Measurements from ENCODE around the gene OR6S1. TPM values are rescaled to one million over a fixed set of nuclear protein-coding genes. Genes with fewer than 3 reads are reported as not detected.
"Not testable (repeated sequence)": the region's sequence is repeated elsewhere in the genome, so short reads cannot be mapped to it uniquely, and the experiment has no call there.

OR6S1 gene
- total and polyA plus RNA-seq, 10 of the 15 experiments (the other 5 are each of a cell fraction or from before 2014, with no cell fraction given): 0.22 to 0.67 (median 0.43) TPM; not detected in 4

DNA sequence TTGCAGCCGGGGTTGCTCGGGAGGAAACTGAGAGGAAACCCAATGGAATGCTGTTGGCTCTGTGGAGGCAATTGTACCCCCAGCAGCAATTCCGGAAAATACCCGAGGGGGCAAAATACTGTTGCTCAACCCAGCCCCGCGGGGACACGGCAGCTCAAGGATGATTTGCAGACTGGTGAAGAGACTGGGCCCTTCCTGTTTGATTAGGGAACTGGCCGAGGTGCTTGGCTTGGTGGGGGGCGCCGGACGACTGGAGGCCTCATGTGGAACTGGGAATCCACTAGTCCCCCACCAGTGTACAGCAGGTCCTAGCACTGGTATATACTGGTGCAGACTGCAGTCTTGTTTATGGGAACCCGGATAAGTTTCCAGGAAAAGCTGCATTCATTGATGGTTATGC lies 40.0 kb downstream of the OR6S1 start (continued):
- TF ChIP-seq, protein P1, sequence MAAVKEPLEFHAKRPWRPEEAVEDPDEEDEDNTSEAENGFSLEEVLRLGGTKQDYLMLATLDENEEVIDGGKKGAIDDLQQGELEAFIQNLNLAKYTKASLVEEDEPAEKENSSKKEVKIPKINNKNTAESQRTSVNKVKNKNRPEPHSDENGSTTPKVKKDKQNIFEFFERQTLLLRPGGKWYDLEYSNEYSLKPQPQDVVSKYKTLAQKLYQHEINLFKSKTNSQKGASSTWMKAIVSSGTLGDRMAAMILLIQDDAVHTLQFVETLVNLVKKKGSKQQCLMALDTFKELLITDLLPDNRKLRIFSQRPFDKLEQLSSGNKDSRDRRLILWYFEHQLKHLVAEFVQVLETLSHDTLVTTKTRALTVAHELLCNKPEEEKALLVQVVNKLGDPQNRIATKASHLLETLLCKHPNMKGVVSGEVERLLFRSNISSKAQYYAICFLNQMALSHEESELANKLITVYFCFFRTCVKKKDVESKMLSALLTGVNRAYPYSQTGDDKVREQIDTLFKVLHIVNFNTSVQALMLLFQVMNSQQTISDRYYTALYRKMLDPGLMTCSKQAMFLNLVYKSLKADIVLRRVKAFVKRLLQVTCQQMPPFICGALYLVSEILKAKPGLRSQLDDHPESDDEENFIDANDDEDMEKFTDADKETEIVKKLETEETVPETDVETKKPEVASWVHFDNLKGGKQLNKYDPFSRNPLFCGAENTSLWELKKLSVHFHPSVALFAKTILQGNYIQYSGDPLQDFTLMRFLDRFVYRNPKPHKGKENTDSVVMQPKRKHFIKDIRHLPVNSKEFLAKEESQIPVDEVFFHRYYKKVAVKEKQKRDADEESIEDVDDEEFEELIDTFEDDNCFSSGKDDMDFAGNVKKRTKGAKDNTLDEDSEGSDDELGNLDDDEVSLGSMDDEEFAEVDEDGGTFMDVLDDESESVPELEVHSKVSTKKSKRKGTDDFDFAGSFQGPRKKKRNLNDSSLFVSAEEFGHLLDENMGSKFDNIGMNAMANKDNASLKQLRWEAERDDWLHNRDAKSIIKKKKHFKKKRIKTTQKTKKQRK (IDR thresholded peaks at IDR 0.05; ENCODE audit: low read depth, low read length): no peak
- no peak for TF ChIP-seq NR2F1 (conservative IDR thresholded peaks at IDR 0.05)
- no peak for TF ChIP-seq PML (IDR thresholded peaks at IDR 0.05; ENCODE audit: low read length)
- TF ChIP-seq NRF1 (conservative IDR thresholded peaks at IDR 0.05; ENCODE audit: low read depth, low read length): no peak

DNA sequence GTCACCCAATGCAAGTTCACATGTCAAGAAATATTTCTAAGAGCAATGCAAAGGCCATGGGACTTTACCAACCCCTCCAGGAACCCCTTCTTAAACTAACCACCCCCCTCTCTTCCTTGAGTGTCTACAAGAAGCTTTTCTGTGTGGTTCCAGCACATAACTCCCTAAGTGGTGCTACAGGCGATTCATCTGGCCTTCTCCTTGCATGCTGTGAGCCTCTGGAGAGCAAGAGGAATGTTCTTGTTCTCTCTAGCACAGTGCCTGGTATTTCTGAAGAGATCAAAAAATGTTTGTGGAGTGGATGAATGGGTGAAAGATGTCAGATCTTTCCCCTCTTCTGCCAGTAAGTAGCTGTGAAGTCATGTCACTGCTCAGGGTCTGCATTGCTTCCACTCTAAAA lies 44.4 kb downstream of the OR6S1 start:
- BruUV-seq (replicated peaks): no TSS peak
- no peaks in the 10 kb centered on the region for H3K9me3 ChIP-seq (replicated peaks; ENCODE audit: control insufficient read depth, insufficient read depth, low read length)
- no peaks in the 10 kb centered on the region for H4K20me1 ChIP-seq (ENCODE audit: control insufficient read depth, insufficient read depth)
- CTCF ChIA-PET: interaction anchor here (1.1 to 1.3 kb wide), 2 partner anchors 9 to 181 kb away, joined by 3 to 4 read pairs; partner anchors contain the start of gene RNASE11
- no peaks in the 10 kb centered on the region for H3K4me1 ChIP-seq (ENCODE audit: control insufficient read depth, insufficient read depth, low read length)
- H3K4me3 ChIP-seq: no peak overlapping the region
- H3K27me3 ChIP-seq (replicated peaks in 1 of 2; ENCODE audit: control insufficient read depth in 2 of 2, insufficient read depth in 2 of 2, low read length in 1 of 2): no peaks in the 10 kb centered on the region
- TF ChIP-seq, protein P2, sequence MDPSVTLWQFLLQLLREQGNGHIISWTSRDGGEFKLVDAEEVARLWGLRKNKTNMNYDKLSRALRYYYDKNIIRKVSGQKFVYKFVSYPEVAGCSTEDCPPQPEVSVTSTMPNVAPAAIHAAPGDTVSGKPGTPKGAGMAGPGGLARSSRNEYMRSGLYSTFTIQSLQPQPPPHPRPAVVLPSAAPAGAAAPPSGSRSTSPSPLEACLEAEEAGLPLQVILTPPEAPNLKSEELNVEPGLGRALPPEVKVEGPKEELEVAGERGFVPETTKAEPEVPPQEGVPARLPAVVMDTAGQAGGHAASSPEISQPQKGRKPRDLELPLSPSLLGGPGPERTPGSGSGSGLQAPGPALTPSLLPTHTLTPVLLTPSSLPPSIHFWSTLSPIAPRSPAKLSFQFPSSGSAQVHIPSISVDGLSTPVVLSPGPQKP (IDR thresholded peaks at IDR 0.05; ENCODE audit: low read depth, low read length): no peak
- no peak for TF ChIP-seq IRF4 (IDR thresholded peaks at IDR 0.05; ENCODE audit: low read depth, low read length)
- TF ChIP-seq MEF2A (IDR thresholded peaks at IDR 0.05; ENCODE audit: insufficient read depth, low read depth, low read length): no peak
- no peak for TF ChIP-seq HDGF (IDR thresholded peaks at IDR 0.05)
- no peak for TF ChIP-seq CREB1 (IDR thresholded peaks at IDR 0.05; ENCODE audit: low read depth)
- TF ChIP-seq ZNF622 (IDR thresholded peaks at IDR 0.05): no peak
- no peak for TF ChIP-seq SMAD1 (IDR thresholded peaks at IDR 0.05; ENCODE audit: low read depth, partially characterized antibody)
- no peak for TF ChIP-seq DPF2 (IDR thresholded peaks at IDR 0.05)
- TF ChIP-seq RAD21 (IDR thresholded peaks at IDR 0.05; ENCODE audit: insufficient read depth, low read depth, low read length): no peak
- TF ChIP-seq CHD1 (IDR thresholded peaks at IDR 0.05; ENCODE audit: low read depth, low read length): no peak
- RAD21 ChIA-PET (ENCODE audit: unreplicated experiment): interaction anchor here (0.9 to 1.0 kb wide), 2 partner anchors 12 to 133 kb away, joined by 3 read pairs; no protein-coding TSS in a partner anchor
- WGBS (ENCODE audit: insufficient coverage, insufficient replicate concordance, low lambda C conversion rate, missing lambda C conversion rate): 32% methylated on average over 1 of the region's 1 CpG
- no peak for FAIRE-seq
- SMC1A ChIA-PET (ENCODE audit: uncharacterized antibody, unreplicated experiment): no interaction called here
- ATAC-seq: no peak
- no peak for DNase-seq (ENCODE audit: low read depth, low spot score)
- no peaks in the 10 kb centered on the region for H3K79me2 ChIP-seq (ENCODE audit: control insufficient read depth, insufficient read depth, low read length)
- no peak overlapping the region for H2AFZ ChIP-seq (ENCODE audit: control insufficient read depth, low read depth, low read length)
- in situ Hi-C loops (cut with MboI): no loop called here
- POLR2A ChIA-PET: no interaction called here
- H3K27ac ChIP-seq (ENCODE audit: control insufficient read depth, insufficient read depth): no peak overlapping the region
- no peak overlapping the region for H3K4me2 ChIP-seq (ENCODE audit: control insufficient read depth, insufficient read depth)
- intact Hi-C loops (cut with micrococcal nuclease; ENCODE audit: unreplicated experiment): no loop called here
- H3K36me3 ChIP-seq (ENCODE audit: control insufficient read depth in 2 of 2, insufficient read depth in 2 of 2, low read length in 1 of 2): no peaks in the 10 kb centered on the region
- no peak overlapping the region for H3K9ac ChIP-seq (ENCODE audit: control insufficient read depth, insufficient read depth, low read length)

DNA sequence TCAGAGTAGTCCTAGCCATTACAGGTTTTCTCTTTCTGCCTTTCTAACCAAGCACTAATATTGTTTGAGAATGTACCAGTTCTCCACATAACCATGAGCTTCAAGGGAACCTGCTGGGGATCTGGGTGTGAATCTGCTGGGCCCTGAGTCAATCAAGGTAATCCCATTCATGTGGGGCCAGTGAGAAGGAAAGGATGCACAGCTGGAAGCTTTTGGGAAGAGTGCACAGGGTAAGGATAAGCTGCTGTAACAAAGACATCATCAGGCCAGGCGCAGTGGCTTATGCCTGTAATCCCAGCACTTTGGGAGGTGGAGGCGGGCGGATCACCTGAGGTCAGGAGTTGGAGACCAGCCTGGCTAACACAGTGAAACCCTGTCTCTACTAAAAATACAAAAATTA lies 45.8 kb downstream of the OR6S1 start:
- POLR2A ChIA-PET; H3K4me1 ChIP-seq (ENCODE audit: control insufficient read depth, insufficient read depth, low read length); H3K79me2 ChIP-seq (ENCODE audit: control insufficient read depth, insufficient read depth, low read length); DNase-seq (ENCODE audit: low read depth, low spot score); SMC1A ChIA-PET (ENCODE audit: uncharacterized antibody, unreplicated experiment); H3K27ac ChIP-seq (ENCODE audit: control insufficient read depth, insufficient read depth); RAD21 ChIA-PET (ENCODE audit: unreplicated experiment); intact Hi-C loops (cut with micrococcal nuclease; ENCODE audit: unreplicated experiment); H3K4me3 ChIP-seq; H3K4me2 ChIP-seq (ENCODE audit: control insufficient read depth, insufficient read depth); H3K27me3 ChIP-seq (replicated peaks in 1 of 2; ENCODE audit: control insufficient read depth in 2 of 2, insufficient read depth in 2 of 2, low read length in 1 of 2); ATAC-seq; FAIRE-seq; BruUV-seq (replicated peaks); H4K20me1 ChIP-seq (ENCODE audit: control insufficient read depth, insufficient read depth); H3K9me3 ChIP-seq (replicated peaks; ENCODE audit: control insufficient read depth, insufficient read depth, low read length); H3K9ac ChIP-seq (ENCODE audit: control insufficient read depth, insufficient read depth, low read length); in situ Hi-C loops (cut with MboI); H3K36me3 ChIP-seq (ENCODE audit: control insufficient read depth in 2 of 2, insufficient read depth in 2 of 2, low read length in 1 of 2); H2AFZ ChIP-seq (ENCODE audit: control insufficient read depth, low read depth, low read length): not testable (repeated sequence)
- CTCF ChIA-PET: interaction anchor here (1.4 kb wide), 1 partner anchor 8 kb away, joined by 3 read pairs; the partner anchor contains the start of gene RNASE11
- 96% methylated on average over 3 of the region's 3 CpGs for WGBS (ENCODE audit: insufficient coverage, insufficient replicate concordance, low lambda C conversion rate, missing lambda C conversion rate)

Measured in GM12878 (cell line).